ENCODE data around the gene CLEC1B.
"Not testable (repeated sequence)": the region's sequence is repeated elsewhere in the genome, so short reads cannot be mapped to it uniquely, and the experiment has no call there.

Gene CLEC1B

DNA sequence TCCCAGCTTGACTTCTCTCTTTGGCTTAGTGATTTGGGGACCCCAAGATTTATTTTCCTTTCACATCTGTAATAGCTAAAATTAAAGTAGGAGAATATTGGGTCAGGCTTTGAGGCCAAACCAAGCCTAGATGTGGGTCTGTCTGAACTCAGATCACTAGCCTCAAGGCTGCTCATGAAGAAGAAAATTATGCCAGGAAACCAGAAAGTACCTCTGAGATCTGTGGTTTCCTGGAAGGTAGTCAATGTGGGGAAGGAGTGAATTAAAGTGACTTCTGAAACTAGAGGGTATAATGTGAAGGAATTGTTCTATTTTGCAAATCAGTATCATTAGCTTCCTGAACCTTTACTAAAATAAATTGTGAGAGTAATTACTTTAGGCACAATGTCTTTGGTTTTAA lies 41.1 kb downstream of the CLEC1B start:
- no peak for ATAC-seq
- TF ChIP-seq GLIS3 (CRISPR knock-in tag; IDR thresholded peaks at IDR 0.05) (no peak), ARNTL (CRISPR knock-in tag; IDR thresholded peaks at IDR 0.05; ENCODE audit: borderline replicate concordance, low read depth) (no peak), ESRRG (CRISPR knock-in tag; IDR thresholded peaks at IDR 0.05) (no peak), CSDC2 (CRISPR knock-in tag; IDR thresholded peaks at IDR 0.05) (no peak), ISL1 (CRISPR knock-in tag; IDR thresholded peaks at IDR 0.05) (no peak), ZNF70 (CRISPR knock-in tag; IDR thresholded peaks at IDR 0.05) (no peak), TCF4 (CRISPR knock-in tag; IDR thresholded peaks at IDR 0.05; ENCODE audit: borderline replicate concordance) (no peak), ZNF8 (CRISPR knock-in tag; IDR thresholded peaks at IDR 0.05) (no peak), POU6F1 (CRISPR knock-in tag; IDR thresholded peaks at IDR 0.05; ENCODE audit: borderline replicate concordance, low read depth) (no peak), ZFP30 (CRISPR knock-in tag; IDR thresholded peaks at IDR 0.05) (no peak), SNAI2 (CRISPR knock-in tag; IDR thresholded peaks at IDR 0.05) (no peak), TOX (CRISPR knock-in tag; IDR thresholded peaks at IDR 0.05; ENCODE audit: borderline replicate concordance) (no peak), ZFP3 (CRISPR knock-in tag; IDR thresholded peaks at IDR 0.05) (no peak), ZNF565 (CRISPR knock-in tag; conservative IDR thresholded peaks at IDR 0.05; ENCODE audit: low read depth) (no peak)
- TF ChIP-seq, protein P1, sequence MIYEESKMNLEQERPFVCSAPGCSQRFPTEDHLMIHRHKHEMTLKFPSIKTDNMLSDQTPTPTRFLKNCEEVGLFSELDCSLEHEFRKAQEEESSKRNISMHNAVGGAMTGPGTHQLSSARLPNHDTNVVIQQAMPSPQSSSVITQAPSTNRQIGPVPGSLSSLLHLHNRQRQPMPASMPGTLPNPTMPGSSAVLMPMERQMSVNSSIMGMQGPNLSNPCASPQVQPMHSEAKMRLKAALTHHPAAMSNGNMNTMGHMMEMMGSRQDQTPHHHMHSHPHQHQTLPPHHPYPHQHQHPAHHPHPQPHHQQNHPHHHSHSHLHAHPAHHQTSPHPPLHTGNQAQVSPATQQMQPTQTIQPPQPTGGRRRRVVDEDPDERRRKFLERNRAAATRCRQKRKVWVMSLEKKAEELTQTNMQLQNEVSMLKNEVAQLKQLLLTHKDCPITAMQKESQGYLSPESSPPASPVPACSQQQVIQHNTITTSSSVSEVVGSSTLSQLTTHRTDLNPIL (CRISPR knock-in tag; IDR thresholded peaks at IDR 0.05; ENCODE audit: low read depth) = no peak

DNA sequence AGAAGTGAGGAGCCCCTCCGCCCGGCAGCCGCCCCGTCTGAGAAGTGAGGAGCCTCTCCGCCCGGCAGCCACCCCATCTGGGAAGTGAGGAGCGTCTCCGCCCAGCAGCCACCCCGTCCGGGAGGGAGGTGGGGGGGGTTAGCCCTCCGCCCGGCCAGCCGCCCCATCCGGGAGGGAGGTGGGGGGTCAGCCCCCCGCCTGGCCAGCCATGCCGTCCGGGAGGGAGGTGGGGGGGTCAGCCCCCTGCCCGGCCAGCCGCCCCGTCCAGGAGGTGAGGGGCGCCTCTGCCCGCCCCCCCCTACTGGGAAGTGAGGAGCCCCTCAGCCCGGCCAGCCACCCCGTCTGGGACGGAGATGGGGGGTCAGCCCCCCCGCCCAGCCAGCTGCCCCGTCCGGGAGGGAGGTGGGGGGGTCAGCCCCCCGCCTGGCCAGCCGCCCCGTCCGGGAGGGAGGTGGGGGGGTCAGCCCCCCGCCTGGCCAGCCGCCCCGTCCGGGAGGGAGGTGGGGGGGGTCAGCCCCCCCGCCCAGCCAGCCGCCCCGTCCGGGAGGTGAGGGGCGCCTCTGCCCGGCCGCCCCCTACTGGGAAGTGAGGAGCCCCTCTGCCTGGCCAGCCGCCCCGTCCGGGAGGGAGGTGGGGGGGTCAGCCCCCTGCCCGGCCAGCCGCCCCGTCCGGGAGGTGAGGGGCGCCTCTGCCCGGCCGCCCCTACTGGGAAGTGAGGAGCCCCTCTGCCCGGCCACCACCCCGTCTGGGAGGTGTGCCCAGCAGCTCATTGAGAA lies 45.8 kb downstream of the CLEC1B start:
- not testable (repeated sequence) for ATAC-seq

DNA sequence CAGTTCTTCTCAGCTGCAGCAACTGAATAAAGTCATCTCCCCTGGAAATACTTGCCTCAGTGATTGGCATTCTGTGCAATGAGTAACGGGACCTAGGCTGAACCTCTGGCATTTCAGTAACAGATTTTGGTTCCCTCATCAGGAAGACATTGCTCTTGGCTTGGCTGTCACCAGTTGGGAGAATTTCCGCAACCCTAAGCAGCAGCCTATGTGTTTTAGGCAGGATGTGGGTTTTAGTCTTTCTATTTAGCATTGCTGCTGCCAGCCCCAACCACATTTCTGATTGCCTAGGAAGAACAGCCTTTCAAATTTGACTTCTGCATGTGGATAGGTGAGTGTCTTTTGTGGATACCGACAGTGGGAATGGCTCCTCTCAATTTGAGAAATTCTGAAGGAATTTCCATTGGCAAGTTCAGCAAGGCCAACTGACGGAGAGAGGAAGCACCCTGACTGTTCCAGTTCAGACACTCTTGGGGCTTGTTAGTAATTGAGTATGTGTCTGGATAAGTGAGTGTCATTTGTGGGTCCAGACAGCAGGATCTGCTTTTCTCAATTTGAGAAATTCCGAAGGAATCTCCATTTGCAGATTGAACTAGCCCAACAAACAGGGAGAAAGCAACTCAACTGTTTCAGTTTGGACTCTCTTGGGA lies 47.8 kb downstream of the CLEC1B start:
- no peak for ATAC-seq
- TF ChIP-seq ISL1 (CRISPR knock-in tag; IDR thresholded peaks at IDR 0.05) (no peak), BACH2 (CRISPR knock-in tag; IDR thresholded peaks at IDR 0.05; ENCODE audit: borderline replicate concordance) (no peak), TOX (CRISPR knock-in tag; IDR thresholded peaks at IDR 0.05; ENCODE audit: borderline replicate concordance) (no peak), ESRRG (CRISPR knock-in tag; IDR thresholded peaks at IDR 0.05) (no peak), GLIS3 (CRISPR knock-in tag; IDR thresholded peaks at IDR 0.05) (no peak), RARB (CRISPR knock-in tag; IDR thresholded peaks at IDR 0.05) (no peak), PATZ1 (CRISPR knock-in tag; IDR thresholded peaks at IDR 0.05; ENCODE audit: borderline replicate concordance) (no peak), ZNF70 (CRISPR knock-in tag; IDR thresholded peaks at IDR 0.05) (no peak), POU6F1 (CRISPR knock-in tag; IDR thresholded peaks at IDR 0.05; ENCODE audit: borderline replicate concordance, low read depth) (no peak)

DNA sequence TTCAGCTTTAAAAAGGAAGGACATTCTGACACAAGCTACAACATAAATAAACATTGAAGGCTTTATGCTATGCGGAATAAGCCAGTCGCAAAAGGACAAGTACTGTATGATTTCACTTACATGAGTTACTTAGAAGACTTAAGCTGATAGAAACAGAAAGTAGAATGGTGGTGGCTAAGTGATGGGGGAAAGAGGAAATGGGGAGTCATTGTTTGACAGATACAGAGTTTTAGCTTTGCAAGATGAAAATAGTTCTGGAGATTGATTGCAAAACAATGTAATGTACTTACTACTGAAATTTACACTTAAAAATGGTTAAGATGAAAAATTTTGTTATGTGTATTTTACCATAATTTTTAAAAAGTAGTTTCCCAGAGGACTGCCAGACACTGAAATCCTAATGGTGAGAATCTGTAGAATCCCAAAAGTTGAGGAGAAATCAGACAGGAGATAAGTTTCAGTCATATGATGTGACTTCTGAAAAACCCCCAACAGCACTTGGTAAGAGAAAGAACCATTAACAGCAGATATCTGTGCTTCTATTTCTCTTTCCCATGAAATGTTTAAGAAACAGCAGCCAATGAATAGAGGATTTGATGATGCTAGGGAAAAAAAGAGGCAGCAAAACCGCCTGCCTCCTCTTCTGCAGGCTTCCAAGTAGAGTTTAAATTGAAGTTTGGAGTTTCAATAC lies 50.2 kb downstream of the CLEC1B start:
- TF ChIP-seq GLIS3 (CRISPR knock-in tag; IDR thresholded peaks at IDR 0.05) = no peak
- no peak for TF ChIP-seq ISL1 (CRISPR knock-in tag; IDR thresholded peaks at IDR 0.05)
- TF ChIP-seq, protein P2, sequence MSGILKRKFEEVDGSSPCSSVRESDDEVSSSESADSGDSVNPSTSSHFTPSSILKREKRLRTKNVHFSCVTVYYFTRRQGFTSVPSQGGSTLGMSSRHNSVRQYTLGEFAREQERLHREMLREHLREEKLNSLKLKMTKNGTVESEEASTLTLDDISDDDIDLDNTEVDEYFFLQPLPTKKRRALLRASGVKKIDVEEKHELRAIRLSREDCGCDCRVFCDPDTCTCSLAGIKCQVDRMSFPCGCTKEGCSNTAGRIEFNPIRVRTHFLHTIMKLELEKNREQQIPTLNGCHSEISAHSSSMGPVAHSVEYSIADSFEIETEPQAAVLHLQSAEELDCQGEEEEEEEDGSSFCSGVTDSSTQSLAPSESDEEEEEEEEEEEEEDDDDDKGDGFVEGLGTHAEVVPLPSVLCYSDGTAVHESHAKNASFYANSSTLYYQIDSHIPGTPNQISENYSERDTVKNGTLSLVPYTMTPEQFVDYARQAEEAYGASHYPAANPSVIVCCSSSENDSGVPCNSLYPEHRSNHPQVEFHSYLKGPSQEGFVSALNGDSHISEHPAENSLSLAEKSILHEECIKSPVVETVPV (CRISPR knock-in tag; IDR thresholded peaks at IDR 0.05) = no peak
- no peak for TF ChIP-seq ESRRG (CRISPR knock-in tag; IDR thresholded peaks at IDR 0.05)
- TF ChIP-seq BACH2 (CRISPR knock-in tag; IDR thresholded peaks at IDR 0.05; ENCODE audit: borderline replicate concordance) = no peak
- TF ChIP-seq PPARA (CRISPR knock-in tag; IDR thresholded peaks at IDR 0.05; ENCODE audit: borderline replicate concordance) = no peak
- no peak for TF ChIP-seq RARB (CRISPR knock-in tag; IDR thresholded peaks at IDR 0.05)
- TF ChIP-seq ZNF8 (CRISPR knock-in tag; IDR thresholded peaks at IDR 0.05) = no peak
- TF ChIP-seq TOX (CRISPR knock-in tag; IDR thresholded peaks at IDR 0.05; ENCODE audit: borderline replicate concordance) = no peak
- no peak for TF ChIP-seq ZNF565 (CRISPR knock-in tag; conservative IDR thresholded peaks at IDR 0.05; ENCODE audit: low read depth)
- TF ChIP-seq SNAI2 (CRISPR knock-in tag; IDR thresholded peaks at IDR 0.05) = no peak
- TF ChIP-seq OSR1 (CRISPR knock-in tag; IDR thresholded peaks at IDR 0.05) = no peak
- no peak for ATAC-seq
